GM12878 (cell line): ENCODE results near the gene EGFR. TPM values are rescaled to one million over a fixed set of nuclear protein-coding genes. Genes with fewer than 3 reads are reported as not detected.

ENCODE experiments used
- ATAC-seq: fragments of 200-7000 bp; cut with Tn5 transposase; 3 replicates; pipeline ENCODE4 v1.9.1; 2020; ENCODE audit warnings: mild to moderate bottlenecking, moderate library complexity
- BruUV-seq: library from RNA; stranded (reverse); fragments of 400-500 nt; replicated peaks from 2 replicates; lab custom pipeline; 2021; lab: Mats Ljungman, UMichigan
- CTCF ChIA-PET: fragments of 300-600 bp; sonication (Branson Sonifier 250); formaldehyde crosslinking; extraction: SDS; loops from one replicate; lab custom pipeline; 2021; ENCODE audit warnings: inconsistent platforms; lab: Yijun Ruan, JAX
- POLR2A ChIA-PET: fragments of 350-600 bp; formaldehyde crosslinking; extraction: SDS; loops from one replicate; lab custom pipeline; 2021; ENCODE audit warnings: inconsistent platforms; lab: Charles Lee
- RAD21 ChIA-PET: fragments of 300-600 bp; sonication (Branson Sonifier 250); formaldehyde crosslinking; loops from one replicate; lab custom pipeline; 2023; ENCODE audit warnings: antibody characterized with exemption; ENCODE audit not compliant: unreplicated experiment; lab: Charles Lee
- SMC1A ChIA-PET: fragments of 300-600 bp; sonication (Branson Sonifier 250); formaldehyde crosslinking; loops from one replicate; lab custom pipeline; 2023; ENCODE audit not compliant: unreplicated experiment, uncharacterized antibody; lab: Charles Lee
- DNase-seq: peaks from one replicate; pipeline ENCODE4 v3.0.0-alpha.2; 2011; ENCODE audit warnings: low read depth, low spot score
- FAIRE-seq: peaks from 3 replicates; lab custom pipeline; 2011; peaks lifted over from hg19 to GRCh38; lab: Jason Lieb, UNC
- H2AFZ ChIP-seq: 2 replicates; pipeline ENCODE4 v1.6.0; 2011; ENCODE audit warnings: low read depth, low read length, control low read depth; ENCODE audit not compliant: control insufficient read depth
- H3K27ac ChIP-seq: 2 replicates; pipeline ENCODE4 v1.5.1; 2011; ENCODE audit warnings: control low read depth; ENCODE audit not compliant: control insufficient read depth, insufficient read depth
- H3K27me3 ChIP-seq, 2 experiments: replicated peaks in 1 of 2; 2 replicates each; pipeline versions ENCODE4 v1.6.0 to v1.6.1; 2011; ENCODE audit warnings: low read length in 1 of 2; ENCODE audit not compliant: control insufficient read depth in 2 of 2, insufficient read depth in 2 of 2
- H3K36me3 ChIP-seq, 2 experiments: 2 replicates each; pipeline ENCODE4 v1.5.1; 2011; ENCODE audit warnings: low read length in 1 of 2; ENCODE audit not compliant: control insufficient read depth in 2 of 2, insufficient read depth in 2 of 2
- H3K4me1 ChIP-seq: 2 replicates; pipeline ENCODE4 v1.6.1; 2011; ENCODE audit warnings: mild to moderate bottlenecking, low read length, moderate library complexity, mixed read lengths; ENCODE audit not compliant: control insufficient read depth, insufficient read depth
- H3K4me2 ChIP-seq: 2 replicates; pipeline ENCODE4 v1.6.0; 2011; ENCODE audit warnings: control low read depth; ENCODE audit not compliant: control insufficient read depth, insufficient read depth
- H3K4me3 ChIP-seq: fragments of 200-600 bp; sonication (generic); 2 replicates; pipeline ENCODE4 v1.5.1; 2016
- H3K79me2 ChIP-seq: 2 replicates; pipeline ENCODE4 v1.6.0; 2011; ENCODE audit warnings: low read length; ENCODE audit not compliant: control insufficient read depth, insufficient read depth
- H3K9ac ChIP-seq: 2 replicates; pipeline ENCODE4 v1.8.0; 2011; ENCODE audit warnings: low read length, control low read depth, mixed read lengths; ENCODE audit not compliant: control insufficient read depth, insufficient read depth
- H3K9me3 ChIP-seq: replicated peaks from 3 replicates; pipeline ENCODE4 v1.5.1; 2011; ENCODE audit warnings: mild to moderate bottlenecking, low read length; ENCODE audit not compliant: control insufficient read depth, insufficient read depth
- H4K20me1 ChIP-seq: 2 replicates; pipeline ENCODE4 v1.6.0; 2011; ENCODE audit not compliant: control insufficient read depth, insufficient read depth
- BHLHE40 ChIP-seq, 2 experiments: fragments of 450-650 bp in 1 of 2; IDR thresholded peaks; 2 replicates each; pipeline ENCODE4 v1.6.1; 2011 to 2017; ENCODE audit warnings: low read depth in 2 of 2, borderline replicate concordance in 1 of 2, improper control_type of control experiment in 1 of 2, low read length in 1 of 2, mild to moderate bottlenecking in 1 of 2
- CEBPZ ChIP-seq: fragments of 150-350 bp; IDR thresholded peaks from 2 replicates; pipeline ENCODE4 v1.6.1; 2016; ENCODE audit warnings: low read depth, low read length
- CREM ChIP-seq: IDR thresholded peaks from 2 replicates; pipeline ENCODE4 v1.6.1; 2014; ENCODE audit warnings: antibody characterized with exemption, low read depth
- IRF4 ChIP-seq: IDR thresholded peaks from 2 replicates; pipeline ENCODE4 v1.6.1; 2011; ENCODE audit warnings: low read depth, low read length
- MEF2B ChIP-seq: fragments of 450-650 bp; IDR thresholded peaks from 2 replicates; pipeline ENCODE4 v1.6.1; 2018; ENCODE audit warnings: mild to moderate bottlenecking, moderate library complexity; ENCODE audit not compliant: partially characterized antibody, poor library complexity, severe bottlenecking
- NR2C2 ChIP-seq: IDR thresholded peaks from 2 replicates; pipeline ENCODE4 v1.6.1; 2011; ENCODE audit warnings: borderline replicate concordance, low read depth; ENCODE audit not compliant: control insufficient read depth, insufficient read length
- RB1 ChIP-seq: fragments of 450-650 bp; formaldehyde crosslinking; IDR thresholded peaks from 2 replicates; pipeline ENCODE4 v1.6.1; 2017; ENCODE audit warnings: mild to moderate bottlenecking, borderline replicate concordance
- SIX5 ChIP-seq: IDR thresholded peaks from 2 replicates; pipeline ENCODE4 v1.6.1; 2011; ENCODE audit warnings: mild to moderate bottlenecking, low read depth, low read length, moderate library complexity; ENCODE audit not compliant: severe bottlenecking
- SREBF1 ChIP-seq: IDR thresholded peaks from 2 replicates; pipeline ENCODE4 v1.6.1; 2012; ENCODE audit warnings: mild to moderate bottlenecking, low read length
- ZBTB4 ChIP-seq: fragments of 450-650 bp; formaldehyde crosslinking; IDR thresholded peaks from 2 replicates; pipeline ENCODE4 v1.4.0; 2022; ENCODE audit warnings: mild to moderate bottlenecking, moderate library complexity
- WGBS: methylation state at CpG from one replicate; pipeline ENCODE4 v1.1.6; 2016; ENCODE audit warnings: low lambda C conversion rate; ENCODE audit not compliant: insufficient replicate concordance, insufficient coverage; ENCODE audit errors: missing lambda C conversion rate; 5-methylcytosine and 5-hydroxymethylcytosine counted together
- in situ Hi-C: fragments of 300-500 bp; cut with MboI; formaldehyde crosslinking; loops from 9 replicates; pipeline ENCODE4 v1.14.3; 2018; ENCODE audit warnings: mixed read lengths
- intact Hi-C: fragments of 100-400 bp; cut with micrococcal nuclease; formaldehyde crosslinking; loops from one replicate; pipeline ENCODE4 v1.14.2; 2022; ENCODE audit not compliant: unreplicated experiment
- polyA plus RNA-seq, 11 experiments: library from polyadenylated mRNA; depleted of rRNA in 4 of 11; unstranded in 6 of 11; stranded (reverse) in 5 of 11; fragments of >200 nt; fragmentation: Nextera tagmentation in 4 of 11; fragmentation: Illumina TruSeq in 1 of 11; extraction: Ambion mirVana in 4 of 11; extraction: Trizol in 1 of 11; gene quantifications; 1 replicate in 1 of 11; 2 replicates in 10 of 11; pipeline versions ENCODE4 v1.2.1 to v1.2.3, GENCODE V29; 2011 to 2016; ENCODE audit warnings: inconsistent platforms in 2 of 11, missing spikeins in 2 of 11, low read depth in 1 of 11
- total RNA-seq, 4 experiments: library from RNA; depleted of rRNA in 3 of 4; stranded (reverse); fragments of >200 nt in 3 of 4; fragmentation: Illumina TruSeq in 1 of 4; extraction: Trizol in 1 of 4; gene quantifications; 2 replicates each; pipeline versions ENCODE4 v1.2.1 to v1.2.3, GENCODE V29; 2013 to 2021
- TF ChIP-seq, protein P1 (sequence below): fragments of 450-650 bp; IDR thresholded peaks from 2 replicates; pipeline ENCODE4 v1.6.1; 2016; ENCODE audit warnings: mild to moderate bottlenecking

Gene EGFR
- total and polyA plus RNA-seq, 10 of the 15 experiments (the other 5 are each of a cell fraction or from before 2014, with no cell fraction given) = 0.01 to 0.31 TPM; not detected in 8

DNA sequence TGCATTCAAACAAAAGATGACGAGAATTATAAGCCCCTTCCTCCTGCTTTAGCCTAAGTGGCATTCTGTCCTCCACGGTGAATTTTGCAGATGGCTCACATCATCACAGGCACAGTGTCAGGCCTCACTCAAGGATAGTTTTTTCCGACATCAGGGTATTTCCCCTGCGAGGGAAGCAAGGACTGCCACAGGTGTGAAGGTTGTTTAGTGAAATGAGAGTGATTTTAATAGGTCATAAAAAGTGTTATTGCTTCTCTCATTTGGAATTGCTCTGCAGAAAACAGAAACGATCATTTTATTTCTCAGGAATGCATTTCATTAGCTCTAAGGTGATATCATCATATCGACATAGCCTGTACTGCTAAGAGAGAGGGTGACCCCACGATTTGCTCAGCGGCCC lies 217.7 kb downstream of the EGFR start:
- Histone ChIP-seq H3K4me3 (no peak overlapping the region), H3K27ac (no peak overlapping the region), H3K9ac (no peak overlapping the region), H2AFZ (no peak overlapping the region), H3K9me3 (no peaks in the 10 kb centered on the region), H3K27me3 (peaks cover 2 to 8% of the 10 kb centered on the region in 2 experiments; a peak in 3 of 4 replicates), H3K79me2 (no peaks in the 10 kb centered on the region), H3K36me3 (no peaks in the 10 kb centered on the region), H3K4me1 (no peaks in the 10 kb centered on the region), H3K4me2 (no peak overlapping the region), H4K20me1 (no peaks in the 10 kb centered on the region; the same call in 1 of the 2 replicates)
- TF ChIP-seq RB1 (no peak), SREBF1 (no peak), ZBTB4 (CRISPR knock-in tag) (no peak), CREM (no peak), MEF2B (no peak), NR2C2 (no peak), CEBPZ (no peak), IRF4 (no peak), SIX5 (no peak), BHLHE40 (IDR thresholded peaks at IDR 0.05; ENCODE audit: borderline replicate concordance in 1 of 2, low read depth in 2 of 2, low read length in 1 of 2) (no peak)
- TF ChIP-seq, protein P1, sequence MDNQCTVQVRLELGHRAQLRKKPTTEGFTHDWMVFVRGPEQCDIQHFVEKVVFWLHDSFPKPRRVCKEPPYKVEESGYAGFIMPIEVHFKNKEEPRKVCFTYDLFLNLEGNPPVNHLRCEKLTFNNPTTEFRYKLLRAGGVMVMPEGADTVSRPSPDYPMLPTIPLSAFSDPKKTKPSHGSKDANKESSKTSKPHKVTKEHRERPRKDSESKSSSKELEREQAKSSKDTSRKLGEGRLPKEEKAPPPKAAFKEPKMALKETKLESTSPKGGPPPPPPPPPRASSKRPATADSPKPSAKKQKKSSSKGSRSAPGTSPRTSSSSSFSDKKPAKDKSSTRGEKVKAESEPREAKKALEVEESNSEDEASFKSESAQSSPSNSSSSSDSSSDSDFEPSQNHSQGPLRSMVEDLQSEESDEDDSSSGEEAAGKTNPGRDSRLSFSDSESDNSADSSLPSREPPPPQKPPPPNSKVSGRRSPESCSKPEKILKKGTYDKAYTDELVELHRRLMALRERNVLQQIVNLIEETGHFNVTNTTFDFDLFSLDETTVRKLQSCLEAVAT = no peak
- FAIRE-seq = no peak
- POLR2A ChIA-PET = no interaction called here
- RAD21 ChIA-PET = no interaction called here
- no peak for ATAC-seq
- in situ Hi-C loops = no loop called here
- no peak for DNase-seq
- CTCF ChIA-PET = no interaction called here
- WGBS = 21% methylated on average over 8 of the region's 8 CpGs
- SMC1A ChIA-PET = no interaction called here
- no TSS peak for BruUV-seq
- intact Hi-C loops = no loop called here
